Keratinocyte (primary cell): ENCODE measurements around the gene RNU7-1.

Source experiments
- CTCF ChIP-seq, 3 experiments: IDR thresholded peaks in 1 of 3; conservative IDR thresholded peaks in 1 of 3; optimal IDR thresholded peaks in 1 of 3; 2 replicates in 2 of 3; 3 replicates in 1 of 3; pipeline versions ENCODE3 to v1.5.1; 2011; ENCODE audit warnings: low read length in 3 of 3, mild to moderate bottlenecking in 3 of 3, moderate library complexity in 2 of 3, control low read depth in 1 of 3, inconsistent platforms in 1 of 3; ENCODE audit not compliant: insufficient read depth in 2 of 3; ENCODE audit errors: extremely low read depth in 1 of 3
- EZH2 ChIP-seq: IDR thresholded peaks from one replicate; pipeline ENCODE4 v1.6.1; 2012; ENCODE audit warnings: inconsistent platforms, mild to moderate bottlenecking, low read length, moderate library complexity

- TF ChIP-seq CTCF (optimal IDR thresholded peaks at IDR 0.05 in 1 of 3, IDR thresholded peaks at IDR 0.05 in 1 of 3, conservative IDR thresholded peaks at IDR 0.05 in 1 of 3; ENCODE audit: extremely low read depth in 1 of 3, insufficient read depth in 2 of 3, low read length in 3 of 3) (no peak), EZH2 (no peak)
These were observed 14.8 kb upstream of the RNU7-1 start for GRCh38 chr12:6928703-6929407.
